Testis (tissue), 3 donors: Measurements from ENCODE around the gene TUBA3C. TPM values are rescaled to one million over a fixed set of nuclear protein-coding genes. Genes with fewer than 3 reads are reported as not detected.

ENCODE experiments used
- DNase-seq: peaks from one replicate; pipeline ENCODE4 v3.0.0-alpha.2; 2019
- H3K27ac ChIP-seq, 2 donors: fragments of 200-600 bp; sonication (generic); one replicate each; pipeline ENCODE4 v1.5.1; 2019
- H3K27me3 ChIP-seq: fragments of 200-600 bp; sonication (generic); one replicate; pipeline ENCODE4 v1.5.1; 2019
- H3K36me3 ChIP-seq: fragments of 200-600 bp; sonication (generic); one replicate; pipeline ENCODE4 v1.5.1; 2017; ENCODE audit warnings: low read depth; ENCODE audit errors: missing control alignments
- H3K4me1 ChIP-seq: fragments of 200-600 bp; sonication (generic); one replicate; pipeline ENCODE4 v1.5.1; 2019
- H3K4me3 ChIP-seq, 2 donors: fragments of 200-600 bp; sonication (generic); one replicate each; pipeline ENCODE4 v1.5.1; 2017 to 2019
- H3K9me3 ChIP-seq: fragments of 200-600 bp; sonication (generic); one replicate; pipeline ENCODE4 v1.5.1; 2017
- POLR2A ChIP-seq: fragments of 450-650 bp; IDR thresholded peaks from one replicate; pipeline ENCODE4 v1.6.1; 2017; ENCODE audit warnings: antibody characterized with exemption, mild to moderate bottlenecking, moderate library complexity
- WGBS, 2 donors: methylation state at CpG; one replicate each; pipeline ENCODE4 v1.1.5; 2018; 5-methylcytosine and 5-hydroxymethylcytosine counted together
- intact Hi-C: fragments of 100-400 bp; cut with DNase I; formaldehyde crosslinking; loops from one replicate; pipeline ENCODE4 v1.15.1; 2023; ENCODE audit warnings: low total_unique reads
- polyA plus RNA-seq: library from polyadenylated mRNA; stranded (reverse); fragments of 350-450 nt; fragmentation: Illumina TruSeq; extraction: RNeasy Lipid Tissue Mini Kit (QIAGEN cat#74804); gene quantifications from one replicate; pipeline ENCODE4 v1.2.3, GENCODE V29; 2014; ENCODE audit warnings: low read depth, low replicate concordance; ENCODE audit not compliant: insufficient read depth
- total RNA-seq, 2 donors: library from RNA; depleted of rRNA; stranded (reverse); fragments of >200 nt; gene quantifications; one replicate each; pipeline ENCODE4 v1.2.3, GENCODE V29; 2016
- TF ChIP-seq, protein P1 (sequence below), 3 experiments: fragments of 450-650 bp in 2 of 3; fragments of 200-600 bp in 1 of 3; sonication (generic) in 1 of 3; IDR thresholded peaks; one replicate each; pipeline ENCODE4 v1.5.1; 2016 to 2019; ENCODE audit warnings: antibody characterized with exemption in 3 of 3, mild to moderate bottlenecking in 2 of 3, moderate library complexity in 1 of 3

The TUBA3C gene
- total and polyA plus RNA-seq, 3 donors from 2014 or later, result 306 to 1,049 (median 308) TPM

DNA sequence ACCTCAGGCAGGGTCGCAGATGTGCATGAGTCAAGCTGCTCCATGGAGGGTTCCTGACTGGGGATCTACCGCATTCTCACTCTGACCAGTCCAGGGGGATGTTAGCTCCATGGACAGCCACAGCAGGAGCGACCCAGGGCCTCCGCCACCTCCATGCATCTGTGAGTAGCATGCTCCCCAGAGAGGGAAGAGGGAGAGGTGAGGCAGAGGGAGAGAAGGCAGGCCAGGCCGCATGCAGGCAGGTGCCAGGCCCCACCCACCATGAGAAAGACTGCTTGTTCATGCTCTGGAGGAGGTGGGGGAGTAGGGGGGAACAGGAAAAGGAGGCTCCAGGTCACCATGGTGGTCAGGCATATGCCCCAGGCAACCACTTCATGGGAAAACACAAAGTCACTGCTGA, 20.3 kb downstream of the TUBA3C start:
- H3K4me1 ChIP-seq, result no peaks in the 10 kb centered on the region
- H3K27ac ChIP-seq, result no peak overlapping the region
- H3K36me3 ChIP-seq, result no peaks in the 10 kb centered on the region
- 73 to 100% methylated on average over 2 to 5 of the region's 5 CpGs for WGBS, 2 donors
- H3K9me3 ChIP-seq, result no peaks in the 10 kb centered on the region
- DNase-seq, result no peak
- H3K4me3 ChIP-seq, result no peak overlapping the region
- H3K27me3 ChIP-seq, result no peaks in the 10 kb centered on the region
- TF ChIP-seq, protein P1, sequence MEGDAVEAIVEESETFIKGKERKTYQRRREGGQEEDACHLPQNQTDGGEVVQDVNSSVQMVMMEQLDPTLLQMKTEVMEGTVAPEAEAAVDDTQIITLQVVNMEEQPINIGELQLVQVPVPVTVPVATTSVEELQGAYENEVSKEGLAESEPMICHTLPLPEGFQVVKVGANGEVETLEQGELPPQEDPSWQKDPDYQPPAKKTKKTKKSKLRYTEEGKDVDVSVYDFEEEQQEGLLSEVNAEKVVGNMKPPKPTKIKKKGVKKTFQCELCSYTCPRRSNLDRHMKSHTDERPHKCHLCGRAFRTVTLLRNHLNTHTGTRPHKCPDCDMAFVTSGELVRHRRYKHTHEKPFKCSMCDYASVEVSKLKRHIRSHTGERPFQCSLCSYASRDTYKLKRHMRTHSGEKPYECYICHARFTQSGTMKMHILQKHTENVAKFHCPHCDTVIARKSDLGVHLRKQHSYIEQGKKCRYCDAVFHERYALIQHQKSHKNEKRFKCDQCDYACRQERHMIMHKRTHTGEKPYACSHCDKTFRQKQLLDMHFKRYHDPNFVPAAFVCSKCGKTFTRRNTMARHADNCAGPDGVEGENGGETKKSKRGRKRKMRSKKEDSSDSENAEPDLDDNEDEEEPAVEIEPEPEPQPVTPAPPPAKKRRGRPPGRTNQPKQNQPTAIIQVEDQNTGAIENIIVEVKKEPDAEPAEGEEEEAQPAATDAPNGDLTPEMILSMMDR (IDR thresholded peaks at IDR 0.05), result no peak
- TF ChIP-seq POLR2A, result no peak
- intact Hi-C loops, result no loop called here

DNA sequence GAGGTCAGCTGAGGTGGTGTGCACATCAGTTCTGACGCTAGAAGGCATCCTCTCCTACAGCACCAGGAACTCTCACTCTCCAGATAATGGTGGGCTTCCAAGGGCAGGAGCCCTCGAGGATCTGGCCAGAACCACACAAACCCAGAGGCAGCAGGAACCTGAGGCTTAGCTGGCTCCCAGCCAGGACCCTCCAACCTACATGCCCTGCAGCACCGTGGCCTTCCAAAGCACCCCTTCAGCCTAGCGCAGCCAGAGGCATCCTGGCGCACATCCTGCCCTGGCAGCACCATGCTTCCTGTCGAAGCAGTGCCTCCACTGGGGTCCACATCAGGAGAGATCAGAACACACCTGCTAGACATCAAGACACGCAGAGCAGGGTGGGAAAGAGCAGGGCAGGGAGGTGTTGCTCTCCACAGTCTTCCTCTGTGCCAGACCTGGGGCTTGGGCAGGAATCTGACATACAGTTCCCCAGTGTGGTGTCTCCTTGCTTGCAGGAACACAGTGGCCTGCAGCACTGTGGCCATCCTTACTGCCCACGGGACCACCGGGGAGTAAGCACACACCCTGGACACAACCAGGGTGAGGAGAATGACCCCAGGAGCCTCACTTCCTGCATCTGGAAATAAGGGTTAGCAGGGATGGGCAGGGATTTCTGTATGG, 21.7 kb downstream of the TUBA3C start:
- Histone ChIP-seq H3K27me3 (no peaks in the 10 kb centered on the region), H3K4me1 (no peaks in the 10 kb centered on the region), H3K36me3 (no peaks in the 10 kb centered on the region), H3K27ac (no peak overlapping the region), H3K9me3 (no peaks in the 10 kb centered on the region), H3K4me3 (no peak overlapping the region)
- intact Hi-C loops, result no loop called here
- WGBS, 2 donors, result 74 to 75% methylated on average over 4 to 9 of the region's 9 CpGs
- no peak for TF ChIP-seq POLR2A
- TF ChIP-seq, protein P1 (IDR thresholded peaks at IDR 0.05), result no peak
- no peak for DNase-seq

DNA sequence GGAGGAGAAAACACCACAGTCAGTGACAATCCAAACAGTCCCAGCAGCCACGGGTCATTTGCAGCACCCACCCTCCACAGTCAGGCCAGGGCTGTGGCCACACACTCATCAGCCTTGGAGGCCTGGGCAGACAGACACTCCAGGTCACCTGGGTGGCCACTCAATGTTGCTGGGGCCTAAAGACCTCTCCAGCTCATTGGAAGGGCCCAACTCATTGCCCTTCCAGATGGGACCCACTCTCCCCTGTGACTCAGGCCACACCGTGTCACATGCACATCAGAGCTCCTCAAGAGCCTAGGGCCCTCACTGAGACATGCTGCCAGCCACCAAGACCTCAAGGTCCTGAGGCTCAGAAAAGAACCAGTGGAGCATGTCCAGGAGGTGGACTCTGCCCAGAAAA, 22.4 kb downstream of the TUBA3C start:
- intact Hi-C loops, result no loop called here
- H3K27ac ChIP-seq, result no peak overlapping the region
- no peak for DNase-seq
- H3K4me3 ChIP-seq, result no peak overlapping the region
- no peaks in the 10 kb centered on the region for H3K36me3 ChIP-seq
- TF ChIP-seq, protein P1 (IDR thresholded peaks at IDR 0.05), result no peak
- no peak for TF ChIP-seq POLR2A
- H3K4me1 ChIP-seq, result no peaks in the 10 kb centered on the region
- WGBS, 2 donors, result 63 to 78% methylated on average over 1 to 2 of the region's 2 CpGs
- H3K27me3 ChIP-seq, result no peaks in the 10 kb centered on the region
- H3K9me3 ChIP-seq, result no peaks in the 10 kb centered on the region

DNA sequence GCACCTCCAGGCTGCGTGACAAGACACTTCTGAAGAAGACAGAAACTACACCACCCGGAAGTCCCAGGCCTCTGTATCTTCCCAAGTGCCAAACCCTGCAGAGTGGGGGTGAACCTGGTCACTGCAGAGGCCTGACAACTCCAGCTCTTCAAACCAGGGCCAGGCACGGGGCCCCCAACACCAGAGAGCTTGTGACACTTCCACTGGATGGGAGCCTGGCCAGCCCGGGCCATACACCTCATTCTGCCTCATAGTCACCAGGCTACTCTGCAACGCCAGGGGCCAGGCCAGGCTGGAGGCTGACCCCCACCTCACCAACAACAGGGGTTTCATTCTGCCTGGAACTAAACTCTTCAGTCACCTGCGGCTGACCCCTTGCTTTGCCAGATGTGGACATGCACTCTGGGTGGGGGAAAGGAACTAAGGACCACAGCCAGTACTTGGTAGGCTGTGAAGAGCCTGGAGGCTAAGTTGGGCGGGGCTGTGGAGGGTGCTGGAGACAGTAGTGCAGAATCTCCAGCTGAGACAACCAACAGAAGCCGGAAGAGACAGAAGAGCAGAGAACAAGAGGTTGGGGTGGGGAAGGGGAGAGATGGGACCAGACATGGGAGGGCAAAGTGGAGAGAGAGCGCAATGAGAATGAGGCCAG, 23.0 kb downstream of the TUBA3C start:
- DNase-seq, result no peak
- intact Hi-C loops, result no loop called here
- WGBS, 2 donors, result 71 to 75% methylated on average over 5 to 9 of the region's 9 CpGs
- no peaks in the 10 kb centered on the region for H3K27me3 ChIP-seq
- H3K4me1 ChIP-seq, result no peaks in the 10 kb centered on the region
- no peak overlapping the region for H3K4me3 ChIP-seq
- H3K9me3 ChIP-seq, result no peaks in the 10 kb centered on the region
- no peak for TF ChIP-seq POLR2A
- TF ChIP-seq, protein P1 (IDR thresholded peaks at IDR 0.05), result no peak
- no peak overlapping the region for H3K27ac ChIP-seq
- no peaks in the 10 kb centered on the region for H3K36me3 ChIP-seq

DNA sequence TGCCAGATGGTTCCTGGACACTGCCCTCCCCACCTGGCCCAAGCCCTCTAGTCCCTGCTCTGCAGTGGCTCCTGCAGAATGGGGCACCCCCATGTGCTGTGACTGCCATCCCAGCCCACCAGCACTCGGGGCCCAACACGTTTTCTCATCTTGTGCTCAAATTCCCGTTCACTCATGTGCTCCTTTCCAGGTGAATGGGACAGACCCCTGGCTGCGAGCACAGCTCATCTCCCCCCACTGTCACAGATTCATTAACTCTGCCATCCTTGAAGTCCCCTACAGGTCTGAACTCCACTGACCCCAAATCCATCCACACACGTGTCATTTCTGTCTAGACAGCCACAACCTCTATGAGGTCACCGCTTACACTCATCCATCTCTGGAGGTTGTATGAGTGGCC, 23.6 kb downstream of the TUBA3C start:
- TF ChIP-seq POLR2A, result no peak
- TF ChIP-seq, protein P1 (IDR thresholded peaks at IDR 0.05), result no peak
- no peak overlapping the region for H3K4me3 ChIP-seq

More for the DNA sequence above, 23.6 kb downstream of the TUBA3C start:
- no peak for DNase-seq
- intact Hi-C loops, result no loop called here
- Histone ChIP-seq H3K9me3 (no peaks in the 10 kb centered on the region), H3K27ac (no peak overlapping the region), H3K27me3 (no peaks in the 10 kb centered on the region), H3K4me1 (no peaks in the 10 kb centered on the region), H3K36me3 (no peaks in the 10 kb centered on the region)
- WGBS, 2 donors, result 67 to 69% methylated on average over 5 to 6 of the region's 6 CpGs
